NOMO-1 treated with dmso at 0.1 percent for 144 hours (cell line): ENCODE data around the gene PML.
"Not testable (repeated sequence)": the region's sequence is repeated elsewhere in the genome, so short reads cannot be mapped to it uniquely, and the experiment has no call there.

Experiments used
- DNase-seq: peaks from one replicate; lab custom pipeline; 2025; ENCODE audit not compliant: unreplicated experiment; lab: John Stamatoyannopoulos, UW

PML gene

DNA sequence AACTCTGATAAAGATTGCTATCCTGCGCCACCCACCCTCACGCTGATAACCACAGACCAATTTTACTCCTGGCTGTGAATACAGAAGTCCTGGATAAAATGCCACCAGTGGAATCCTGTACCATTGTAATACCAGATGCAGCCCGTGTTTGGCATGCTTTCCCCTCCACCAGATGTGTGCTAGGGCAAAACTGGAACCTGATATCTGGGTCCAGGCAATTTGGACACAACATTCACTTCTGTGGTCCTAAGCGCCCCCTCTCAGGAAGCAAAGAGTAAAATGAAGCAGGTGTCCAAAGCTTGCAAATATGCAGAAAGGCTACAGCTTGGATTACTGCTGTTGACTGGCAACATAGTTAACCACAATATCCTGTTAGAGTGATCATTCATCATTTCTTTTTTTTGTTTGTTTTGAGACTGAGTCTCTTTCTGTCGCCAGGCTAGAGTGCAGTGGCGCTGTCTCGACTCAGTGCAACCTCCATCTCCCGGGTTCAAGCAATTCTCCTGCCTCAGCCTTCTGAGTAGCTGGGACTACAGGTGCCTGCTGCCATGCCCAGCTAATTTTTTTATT, 35.4 kb upstream of the PML start:
- DNase-seq = no peak

GRCh38 chr15:73959801-73960200, 34.7 kb upstream of the PML start:
- no peak for DNase-seq

DNA sequence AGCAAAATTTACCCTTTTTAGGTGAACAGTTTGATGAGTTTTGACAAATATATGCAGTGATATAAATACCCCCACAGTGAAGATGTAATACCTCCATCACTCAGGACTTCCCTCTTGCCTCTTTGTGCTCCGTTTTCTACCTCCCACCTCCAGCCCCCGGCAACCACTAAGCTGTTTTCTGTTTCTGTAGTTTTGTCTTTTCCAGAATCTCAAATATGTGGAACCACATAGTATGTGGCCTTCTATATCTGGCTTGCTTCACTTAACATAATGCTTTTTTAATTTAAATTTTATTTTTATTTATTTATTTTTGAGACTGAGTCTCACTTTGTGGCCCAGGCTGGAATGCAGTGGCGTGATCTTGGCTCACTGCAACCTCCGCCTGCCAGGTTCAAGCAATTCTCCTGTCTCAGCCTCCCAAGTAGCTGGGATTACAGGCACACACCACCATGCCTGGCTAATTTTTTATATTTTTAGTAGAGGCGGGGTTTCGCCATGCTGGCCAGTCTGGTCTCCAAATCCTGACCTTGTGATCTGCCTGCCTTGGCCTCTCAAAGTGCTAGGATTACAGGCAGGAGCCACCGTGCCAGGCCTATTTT, 33.9 kb upstream of the PML start:
- DNase-seq = not testable (repeated sequence)

- DNase-seq = no peak
Measured at GRCh38 chr15:73962433-73962832, 32.1 kb upstream of the PML start.

GRCh38 chr15:73964736-73965093, 29.8 kb upstream of the PML start:
- DNase-seq = peak; percentile 58

- no peak for DNase-seq
Measured at GRCh38 chr15:73965094-73965757, 29.3 kb upstream of the PML start.

- DNase-seq = no peak
Measured at GRCh38 chr15:73965758-73966113, 28.8 kb upstream of the PML start.

DNA sequence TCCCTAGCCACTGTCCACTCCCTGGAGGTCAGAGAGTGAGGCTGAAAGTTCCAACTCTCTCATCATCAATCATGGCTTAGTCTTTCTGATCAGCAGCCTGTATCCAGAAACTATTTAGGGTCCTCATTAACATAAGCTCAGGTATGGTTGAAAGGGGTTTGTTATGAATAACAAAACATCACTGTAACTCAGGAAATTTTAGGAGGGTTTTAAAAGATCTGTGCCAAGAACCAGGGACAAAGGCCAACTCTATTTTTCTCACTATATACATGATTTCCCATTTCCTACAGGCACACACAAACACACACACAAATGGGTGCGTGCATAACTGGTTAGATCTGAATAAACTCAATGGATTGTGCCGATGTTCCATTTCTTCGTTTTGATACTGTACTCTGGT, 26.1 kb upstream of the PML start:
- no peak for DNase-seq

- no peak for DNase-seq
Measured at GRCh38 chr15:73969151-73969759, 25.3 kb upstream of the PML start.

GRCh38 chr15:73972984-73973682, 21.4 kb upstream of the PML start:
- peak; percentile 61 for DNase-seq

DNA sequence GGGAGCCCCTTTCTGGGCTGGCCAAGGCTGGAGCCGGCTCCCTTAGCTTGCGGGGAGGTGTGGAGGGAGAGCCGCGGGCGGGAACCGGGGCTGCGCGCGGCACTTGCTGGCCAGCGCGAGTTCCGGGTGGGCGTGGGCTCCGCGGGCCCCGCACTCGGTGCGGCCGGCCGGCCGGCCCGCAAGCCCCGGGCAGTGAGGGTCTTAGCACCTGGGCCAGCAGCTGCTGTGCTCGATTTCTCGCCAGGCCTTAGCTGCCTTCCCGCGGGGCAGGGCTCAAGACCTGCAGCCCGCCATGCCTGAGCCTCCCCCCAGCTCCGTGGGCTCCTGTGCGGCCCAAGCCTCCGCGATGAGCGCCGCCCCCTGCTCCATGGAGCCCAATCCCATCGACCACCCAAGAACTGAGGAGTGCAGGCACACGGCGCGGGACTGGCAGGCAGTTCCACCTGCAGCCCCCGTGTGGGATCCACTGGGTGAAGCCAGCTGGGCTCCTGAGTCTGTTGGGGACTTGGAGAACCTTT, 20.8 kb upstream of the PML start:
- DNase-seq = not testable (repeated sequence)

- peak; percentile 49 for DNase-seq
Measured at GRCh38 chr15:73975440-73976125, 18.9 kb upstream of the PML start.

- DNase-seq = no peak
Measured at GRCh38 chr15:73978896-73979295, 15.6 kb upstream of the PML start.

- DNase-seq = no peak
Measured at GRCh38 chr15:73979636-73980035, 14.9 kb upstream of the PML start.

GRCh38 chr15:73981761-73982221, 12.7 kb upstream of the PML start:
- DNase-seq = no peak

DNA sequence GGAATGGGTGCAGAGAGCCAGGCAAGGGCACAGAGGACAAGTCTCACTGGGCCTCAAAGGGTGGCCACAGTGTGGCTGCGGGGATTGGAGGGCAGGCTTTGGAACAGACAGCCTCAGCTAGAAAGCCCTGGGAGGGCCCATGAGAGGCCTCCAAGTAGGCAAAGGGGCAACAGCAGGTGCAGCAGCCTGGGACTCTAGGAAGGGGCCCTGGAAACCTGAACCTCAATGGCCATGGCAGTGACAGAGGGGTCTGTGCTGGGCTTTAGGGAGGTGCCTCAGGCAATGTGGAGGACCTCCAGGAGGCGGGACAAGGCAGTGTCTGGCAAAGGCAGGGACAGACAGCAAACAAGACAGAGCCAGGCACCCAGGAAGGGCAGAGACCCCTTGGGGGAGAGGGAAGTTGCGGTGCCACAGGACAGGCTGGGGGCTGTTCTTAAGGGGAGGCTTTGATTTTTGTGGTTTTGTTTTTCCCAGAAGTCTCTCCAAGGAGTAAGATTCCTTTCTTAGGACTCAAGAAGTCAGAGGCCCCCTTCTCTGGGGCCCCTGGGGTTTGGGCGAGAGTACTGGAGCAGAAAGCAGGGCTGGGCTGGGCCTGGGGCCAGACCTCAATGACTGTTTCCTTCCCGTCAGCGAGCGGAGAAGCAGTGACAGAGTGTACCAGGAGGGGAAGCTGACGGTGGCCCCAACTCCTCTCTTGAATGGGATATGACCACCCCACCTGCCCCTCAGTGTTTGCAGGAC, 12.1 kb upstream of the PML start:
- DNase-seq = no peak

- no peak for DNase-seq
Measured at GRCh38 chr15:73983211-73983727, 11.2 kb upstream of the PML start.

GRCh38 chr15:73983773-73984172, 10.7 kb upstream of the PML start:
- no peak for DNase-seq

DNA sequence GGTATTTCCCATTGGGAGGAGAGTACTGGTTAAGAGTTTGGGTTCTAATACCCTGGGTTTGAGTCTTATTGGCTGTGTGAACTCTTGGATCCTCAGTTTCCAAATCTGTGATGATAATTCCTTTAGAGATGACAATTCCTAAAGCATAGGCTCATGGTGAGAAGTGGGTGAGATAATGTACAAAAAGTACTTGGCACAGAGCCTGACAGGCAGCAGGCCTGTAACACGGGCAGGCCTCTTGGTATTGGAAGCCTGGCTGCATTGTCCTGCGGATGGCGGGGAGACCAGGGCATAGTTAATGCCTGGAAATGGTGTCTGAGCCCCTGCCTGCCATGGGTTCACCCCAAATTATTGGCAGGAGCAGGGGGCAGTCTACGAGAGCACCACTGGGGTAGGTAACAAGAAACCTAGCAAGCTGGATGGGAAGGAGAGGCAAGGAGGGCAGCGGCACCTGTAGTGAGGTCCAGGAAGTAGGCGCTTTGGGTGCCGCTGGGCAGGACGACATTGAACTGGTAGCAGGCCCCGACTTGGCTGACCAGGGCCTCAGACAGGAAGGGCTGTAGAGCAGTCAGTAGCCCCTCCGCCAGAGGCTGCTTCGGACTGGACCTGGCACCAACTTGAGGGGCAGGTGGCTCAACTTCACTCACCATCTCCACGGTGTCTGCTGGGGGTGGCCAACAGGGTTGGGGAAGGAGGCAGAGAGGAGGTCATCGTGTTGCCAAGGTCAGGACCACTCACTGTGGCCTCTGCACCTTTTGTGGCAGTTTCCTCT, 10.1 kb upstream of the PML start:
- DNase-seq = no peak
